GM12878 (cell line): Measurements from ENCODE around the gene AFG1L. TPM values are rescaled to one million over a fixed set of nuclear protein-coding genes. Genes with fewer than 3 reads are reported as not detected.

Source experiments
- ATAC-seq: fragments of 200-7000 bp; cut with Tn5 transposase; 3 replicates; pipeline ENCODE4 v1.9.1; 2020; ENCODE audit warnings: mild to moderate bottlenecking, moderate library complexity
- BruUV-seq: library from RNA; stranded (reverse); fragments of 400-500 nt; replicated peaks from 2 replicates; lab custom pipeline; 2021; lab: Mats Ljungman, UMichigan
- CTCF ChIA-PET: fragments of 300-600 bp; sonication (Branson Sonifier 250); formaldehyde crosslinking; extraction: SDS; loops from one replicate; lab custom pipeline; 2021; ENCODE audit warnings: inconsistent platforms; lab: Yijun Ruan, JAX
- POLR2A ChIA-PET: fragments of 350-600 bp; formaldehyde crosslinking; extraction: SDS; loops from one replicate; lab custom pipeline; 2021; ENCODE audit warnings: inconsistent platforms; lab: Charles Lee
- RAD21 ChIA-PET: fragments of 300-600 bp; sonication (Branson Sonifier 250); formaldehyde crosslinking; loops from one replicate; lab custom pipeline; 2023; ENCODE audit warnings: antibody characterized with exemption; ENCODE audit not compliant: unreplicated experiment; lab: Charles Lee
- SMC1A ChIA-PET: fragments of 300-600 bp; sonication (Branson Sonifier 250); formaldehyde crosslinking; loops from one replicate; lab custom pipeline; 2023; ENCODE audit not compliant: unreplicated experiment, uncharacterized antibody; lab: Charles Lee
- DNase-seq: peaks from one replicate; pipeline ENCODE4 v3.0.0-alpha.2; 2011; ENCODE audit warnings: low read depth, low spot score
- FAIRE-seq: peaks from 3 replicates; lab custom pipeline; 2011; peaks lifted over from hg19 to GRCh38; lab: Jason Lieb, UNC
- H2AFZ ChIP-seq: 2 replicates; pipeline ENCODE4 v1.6.0; 2011; ENCODE audit warnings: low read depth, low read length, control low read depth; ENCODE audit not compliant: control insufficient read depth
- H3K27ac ChIP-seq: 2 replicates; pipeline ENCODE4 v1.5.1; 2011; ENCODE audit warnings: control low read depth; ENCODE audit not compliant: control insufficient read depth, insufficient read depth
- H3K27me3 ChIP-seq, 2 experiments: replicated peaks in 1 of 2; 2 replicates each; pipeline versions ENCODE4 v1.6.0 to v1.6.1; 2011; ENCODE audit warnings: low read length in 1 of 2; ENCODE audit not compliant: control insufficient read depth in 2 of 2, insufficient read depth in 2 of 2
- H3K36me3 ChIP-seq, 2 experiments: 2 replicates each; pipeline ENCODE4 v1.5.1; 2011; ENCODE audit warnings: low read length in 1 of 2; ENCODE audit not compliant: control insufficient read depth in 2 of 2, insufficient read depth in 2 of 2
- H3K4me1 ChIP-seq: 2 replicates; pipeline ENCODE4 v1.6.1; 2011; ENCODE audit warnings: mild to moderate bottlenecking, low read length, moderate library complexity, mixed read lengths; ENCODE audit not compliant: control insufficient read depth, insufficient read depth
- H3K4me2 ChIP-seq: 2 replicates; pipeline ENCODE4 v1.6.0; 2011; ENCODE audit warnings: control low read depth; ENCODE audit not compliant: control insufficient read depth, insufficient read depth
- H3K4me3 ChIP-seq: fragments of 200-600 bp; sonication (generic); 2 replicates; pipeline ENCODE4 v1.5.1; 2016
- H3K79me2 ChIP-seq: 2 replicates; pipeline ENCODE4 v1.6.0; 2011; ENCODE audit warnings: low read length; ENCODE audit not compliant: control insufficient read depth, insufficient read depth
- H3K9ac ChIP-seq: 2 replicates; pipeline ENCODE4 v1.8.0; 2011; ENCODE audit warnings: low read length, control low read depth, mixed read lengths; ENCODE audit not compliant: control insufficient read depth, insufficient read depth
- H3K9me3 ChIP-seq: replicated peaks from 3 replicates; pipeline ENCODE4 v1.5.1; 2011; ENCODE audit warnings: mild to moderate bottlenecking, low read length; ENCODE audit not compliant: control insufficient read depth, insufficient read depth
- H4K20me1 ChIP-seq: 2 replicates; pipeline ENCODE4 v1.6.0; 2011; ENCODE audit not compliant: control insufficient read depth, insufficient read depth
- ATF7 ChIP-seq: fragments of 450-650 bp; IDR thresholded peaks from 2 replicates; pipeline ENCODE4 v1.6.1; 2016; ENCODE audit warnings: low read depth, mild to moderate bottlenecking
- ETV6 ChIP-seq, 2 experiments: fragments of 450-650 bp in 1 of 2; IDR thresholded peaks in 1 of 2; conservative IDR thresholded peaks in 1 of 2; 2 replicates each; pipeline ENCODE4 v1.6.1; 2014; ENCODE audit warnings: antibody characterized with exemption in 1 of 2, borderline replicate concordance in 1 of 2, low read depth in 1 of 2, mild to moderate bottlenecking in 1 of 2, moderate library complexity in 1 of 2
- HSF1 ChIP-seq: fragments of 150-350 bp; IDR thresholded peaks from 2 replicates; pipeline ENCODE4 v1.6.1; 2014; ENCODE audit warnings: mild to moderate bottlenecking, low read depth, low read length
- IRF3 ChIP-seq: fragments of 450-650 bp; IDR thresholded peaks from 2 replicates; pipeline ENCODE4 v1.6.1; 2014; ENCODE audit warnings: mild to moderate bottlenecking
- JUNB ChIP-seq: IDR thresholded peaks from 2 replicates; pipeline ENCODE4 v1.6.1; 2016; ENCODE audit warnings: antibody characterized with exemption, mild to moderate bottlenecking
- NR2F1 ChIP-seq: fragments of 450-650 bp; conservative IDR thresholded peaks from 2 replicates; pipeline ENCODE4 v1.6.1; 2017; ENCODE audit warnings: mild to moderate bottlenecking
- POLR2AphosphoS5 ChIP-seq: IDR thresholded peaks from 2 replicates; pipeline ENCODE4 v1.6.1; 2011; ENCODE audit warnings: mild to moderate bottlenecking, low read length, inconsistent platforms
- POU2F2 ChIP-seq: IDR thresholded peaks from 3 replicates; pipeline ENCODE4 v1.6.1; 2011; ENCODE audit warnings: low read depth, mild to moderate bottlenecking, low read length, borderline replicate concordance
- RFX5 ChIP-seq: IDR thresholded peaks from 2 replicates; pipeline ENCODE4 v1.6.1; 2011; ENCODE audit warnings: low read depth, low read length, improper control_type of control experiment
- SMAD1 ChIP-seq: fragments of 450-650 bp; IDR thresholded peaks from 2 replicates; pipeline ENCODE4 v1.6.1; 2018; ENCODE audit warnings: mild to moderate bottlenecking, low read depth; ENCODE audit not compliant: partially characterized antibody
- SRF ChIP-seq, 2 experiments: IDR thresholded peaks; 2 replicates each; pipeline ENCODE4 v1.6.1; 2011; ENCODE audit warnings: low read depth in 2 of 2, low read length in 2 of 2, mild to moderate bottlenecking in 1 of 2, moderate library complexity in 1 of 2
- TARDBP ChIP-seq: IDR thresholded peaks from 2 replicates; pipeline ENCODE4 v1.6.1; 2016; ENCODE audit warnings: borderline replicate concordance
- TCF3 ChIP-seq: IDR thresholded peaks from 2 replicates; pipeline ENCODE4 v1.6.1; 2012; ENCODE audit warnings: low read depth, mild to moderate bottlenecking, low read length, borderline replicate concordance; ENCODE audit not compliant: insufficient read depth
- ZBTB33 ChIP-seq: fragments of 450-650 bp; IDR thresholded peaks from 2 replicates; pipeline ENCODE4 v1.6.1; 2017; ENCODE audit warnings: mild to moderate bottlenecking
- ZNF217 ChIP-seq: fragments of 450-650 bp; IDR thresholded peaks from 2 replicates; pipeline ENCODE4 v1.6.1; 2017; ENCODE audit warnings: antibody characterized with exemption, mild to moderate bottlenecking
- ZNF24 ChIP-seq: fragments of 450-650 bp; IDR thresholded peaks from 2 replicates; pipeline ENCODE4 v1.6.1; 2017; ENCODE audit warnings: antibody characterized with exemption, mild to moderate bottlenecking
- ZNF592 ChIP-seq: fragments of 450-650 bp; IDR thresholded peaks from 2 replicates; pipeline ENCODE4 v1.6.1; 2017; ENCODE audit warnings: mild to moderate bottlenecking, moderate library complexity
- WGBS: methylation state at CpG from one replicate; pipeline ENCODE4 v1.1.6; 2016; ENCODE audit warnings: low lambda C conversion rate; ENCODE audit not compliant: insufficient replicate concordance, insufficient coverage; ENCODE audit errors: missing lambda C conversion rate; 5-methylcytosine and 5-hydroxymethylcytosine counted together
- in situ Hi-C: fragments of 300-500 bp; cut with MboI; formaldehyde crosslinking; loops from 9 replicates; pipeline ENCODE4 v1.14.3; 2018; ENCODE audit warnings: mixed read lengths
- intact Hi-C: fragments of 100-400 bp; cut with micrococcal nuclease; formaldehyde crosslinking; loops from one replicate; pipeline ENCODE4 v1.14.2; 2022; ENCODE audit not compliant: unreplicated experiment
- polyA plus RNA-seq, 11 experiments: library from polyadenylated mRNA; depleted of rRNA in 4 of 11; unstranded in 6 of 11; stranded (reverse) in 5 of 11; fragments of >200 nt; fragmentation: Nextera tagmentation in 4 of 11; fragmentation: Illumina TruSeq in 1 of 11; extraction: Ambion mirVana in 4 of 11; extraction: Trizol in 1 of 11; gene quantifications; 1 replicate in 1 of 11; 2 replicates in 10 of 11; pipeline versions ENCODE4 v1.2.1 to v1.2.3, GENCODE V29; 2011 to 2016; ENCODE audit warnings: inconsistent platforms in 2 of 11, missing spikeins in 2 of 11, low read depth in 1 of 11
- total RNA-seq, 4 experiments: library from RNA; depleted of rRNA in 3 of 4; stranded (reverse); fragments of >200 nt in 3 of 4; fragmentation: Illumina TruSeq in 1 of 4; extraction: Trizol in 1 of 4; gene quantifications; 2 replicates each; pipeline versions ENCODE4 v1.2.1 to v1.2.3, GENCODE V29; 2013 to 2021

Gene AFG1L
- total and polyA plus RNA-seq, 10 of the 15 experiments (the other 5 are each of a cell fraction or from before 2014, with no cell fraction given) = 2.3 to 9.0 (median 4.3) TPM

- no peaks in the 10 kb centered on the region for H3K79me2 ChIP-seq
- ATAC-seq (no peak), DNase-seq (no peak), FAIRE-seq (no peak)
- H3K27ac ChIP-seq = no peak overlapping the region
- no peaks in the 10 kb centered on the region for H3K4me1 ChIP-seq
- WGBS = 78% methylated on average over 2 of the region's 2 CpGs
- no peak overlapping the region for H2AFZ ChIP-seq
- H3K9ac ChIP-seq = no peak overlapping the region
- H3K27me3 ChIP-seq = no peaks in the 10 kb centered on the region
- intact Hi-C loops (no loop called here), in situ Hi-C loops (no loop called here)
- RAD21 ChIA-PET = no interaction called here
- no TSS peak for BruUV-seq
- H3K4me2 ChIP-seq = no peak overlapping the region
- POLR2A ChIA-PET = interaction anchor here (0.6 kb wide), 1 partner anchor 72 kb away, joined by 5 read pairs; no protein-coding TSS in a partner anchor
- no peaks in the 10 kb centered on the region; the same call in 2 of the 3 replicates for H3K9me3 ChIP-seq
- no peaks in the 10 kb centered on the region for H4K20me1 ChIP-seq
- CTCF ChIA-PET = interaction anchor here (1.1 kb wide), 1 partner anchor 24 kb away, joined by 3 read pairs; no protein-coding TSS in a partner anchor
- SMC1A ChIA-PET = interaction anchor here (1.1 kb wide), 1 partner anchor 9 kb away, joined by 4 read pairs; no protein-coding TSS in a partner anchor
- no peak overlapping the region for H3K4me3 ChIP-seq
- no peaks in the 10 kb centered on the region for H3K36me3 ChIP-seq
- TF ChIP-seq ZNF592 (no peak), RFX5 (no peak), ZBTB33 (no peak), ZNF24 (no peak), POLR2AphosphoS5 (no peak), ATF7 (no peak), NR2F1 (no peak), SMAD1 (no peak), SRF (IDR thresholded peaks at IDR 0.05; ENCODE audit: low read depth in 2 of 2, low read length in 2 of 2) (no peak), ETV6 (conservative IDR thresholded peaks at IDR 0.05 in 1 of 2, IDR thresholded peaks at IDR 0.05 in 1 of 2; ENCODE audit: borderline replicate concordance in 1 of 2, low read depth in 1 of 2) (no peak), TCF3 (no peak), POU2F2 (no peak), ZNF217 (no peak), TARDBP (no peak), JUNB (no peak), IRF3 (no peak), HSF1 (no peak)
Observed at GRCh38 chr6:108425428-108425827, 130.6 kb downstream of the AFG1L start.
